Activated CD8-positive, alpha-beta memory T cell treated with anti-CD3 and anti-CD28 coated beads for 36 hours (primary cell): ENCODE results near the gene KTN1. TPM values are rescaled to one million over a fixed set of nuclear protein-coding genes. Genes with fewer than 3 reads are reported as not detected.

ENCODE experiments used
- CTCF ChIA-PET: fragments of 350-600 bp; sonication (Branson Sonifier 250); formaldehyde crosslinking; loops from one replicate; lab custom pipeline; 2021; ENCODE audit warnings: antibody characterized with exemption; lab: Charles Lee
- POLR2A ChIA-PET: fragments of 350-600 bp; sonication (Branson Sonifier 250); formaldehyde crosslinking; loops from one replicate; lab custom pipeline; 2021; ENCODE audit warnings: antibody characterized with exemption; lab: Charles Lee
- total RNA-seq, 2 experiments: library from RNA; stranded (reverse); gene quantifications; one replicate each; pipeline ENCODE4 v1.2.3, GENCODE V29; 2021

The KTN1 gene
- total RNA-seq, 2 experiments from 2014 or later, result 139 to 142 TPM

DNA sequence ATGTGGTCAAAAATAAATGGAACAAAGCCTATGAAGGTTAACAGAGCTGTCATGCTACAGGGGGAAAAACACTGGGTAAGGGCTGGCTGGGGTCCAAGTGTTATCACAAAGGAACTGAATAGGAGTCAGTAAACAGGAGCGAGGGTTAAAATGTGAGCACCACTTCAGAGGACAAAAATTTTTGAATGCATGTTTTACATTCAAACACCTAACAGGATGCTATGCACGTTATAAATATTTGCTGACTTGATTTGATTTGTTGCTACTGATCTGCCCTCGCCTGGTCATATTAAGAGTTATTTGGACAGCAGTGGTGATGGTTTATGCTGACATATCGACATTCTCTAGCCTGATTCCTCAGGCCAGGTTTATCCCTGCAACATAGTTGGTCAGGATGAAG is 7.4 kb upstream of the KTN1 start:
- POLR2A ChIA-PET, result no interaction called here
- CTCF ChIA-PET, result no interaction called here

DNA sequence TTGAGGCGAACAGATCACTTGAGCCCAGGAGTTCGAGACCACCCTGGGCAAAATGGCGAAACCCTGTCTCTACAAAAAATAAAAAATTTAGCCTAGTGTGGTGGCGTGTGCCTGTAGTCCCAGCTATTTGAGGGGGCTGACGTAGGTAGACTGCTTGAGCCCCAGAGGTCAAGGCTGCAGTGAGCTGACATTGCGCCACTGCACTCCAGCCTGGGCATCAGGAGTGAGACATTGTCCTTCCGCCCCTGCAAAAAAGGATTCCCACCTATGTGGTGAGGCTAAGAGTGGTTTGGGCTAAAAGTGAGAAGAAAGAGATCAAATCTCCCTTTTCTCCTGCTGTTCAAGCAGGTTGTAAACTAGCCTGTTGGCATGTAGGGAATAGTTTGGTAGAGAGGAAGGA is 5.0 kb upstream of the KTN1 start:
- POLR2A ChIA-PET, result no interaction called here
- CTCF ChIA-PET, result no interaction called here

DNA sequence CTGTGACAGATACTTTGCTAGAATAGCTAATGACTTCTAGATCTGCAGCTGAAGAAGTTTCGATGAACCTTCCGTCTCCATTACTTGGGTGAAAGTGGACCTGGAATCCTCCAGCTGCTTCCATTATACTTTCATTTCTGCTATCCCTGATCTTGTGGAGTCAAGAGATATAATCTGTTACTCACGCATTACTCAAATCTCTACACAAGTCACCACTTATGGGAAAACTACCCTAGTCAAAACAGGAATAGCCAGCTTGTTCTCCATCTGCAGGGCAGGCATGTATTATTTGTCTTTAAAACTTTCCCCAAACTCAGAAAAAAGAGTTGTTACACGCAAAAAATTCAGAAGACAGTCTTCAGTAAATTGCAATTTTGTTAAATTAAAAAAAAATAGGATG is 2.8 kb upstream of the KTN1 start:
- CTCF ChIA-PET, result no interaction called here
- POLR2A ChIA-PET, result interaction anchor here (0.8 kb wide), 1 partner anchor 306 kb away, joined by 3 read pairs; no protein-coding TSS in a partner anchor

DNA sequence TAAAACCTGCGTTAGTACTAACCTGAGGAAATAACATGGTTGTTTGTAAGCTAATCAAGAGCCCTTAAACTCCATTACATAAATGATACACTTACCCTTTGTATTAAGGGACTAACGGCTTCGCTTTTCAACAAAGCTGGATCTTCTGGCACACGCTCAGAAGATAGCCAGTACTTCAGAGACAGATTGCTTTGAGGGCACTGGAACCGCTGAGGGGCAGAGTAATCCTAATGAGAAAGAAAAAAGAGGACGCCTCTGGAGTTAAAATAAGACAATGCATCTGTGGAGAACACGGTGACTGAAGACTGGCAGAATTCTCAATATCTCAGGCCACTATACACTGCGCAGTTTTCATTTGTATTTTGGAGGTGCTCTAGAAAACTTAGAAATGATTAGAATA is 1.5 kb upstream of the KTN1 start:
- ChIA-PET CTCF (interaction anchor here (0.7 kb wide), 1 partner anchor 144 kb away, joined by 3 read pairs; no protein-coding TSS in a partner anchor), POLR2A (interaction anchor here (0.9 kb wide), 1 partner anchor 229 kb away, joined by 7 read pairs; no protein-coding TSS in a partner anchor)

DNA sequence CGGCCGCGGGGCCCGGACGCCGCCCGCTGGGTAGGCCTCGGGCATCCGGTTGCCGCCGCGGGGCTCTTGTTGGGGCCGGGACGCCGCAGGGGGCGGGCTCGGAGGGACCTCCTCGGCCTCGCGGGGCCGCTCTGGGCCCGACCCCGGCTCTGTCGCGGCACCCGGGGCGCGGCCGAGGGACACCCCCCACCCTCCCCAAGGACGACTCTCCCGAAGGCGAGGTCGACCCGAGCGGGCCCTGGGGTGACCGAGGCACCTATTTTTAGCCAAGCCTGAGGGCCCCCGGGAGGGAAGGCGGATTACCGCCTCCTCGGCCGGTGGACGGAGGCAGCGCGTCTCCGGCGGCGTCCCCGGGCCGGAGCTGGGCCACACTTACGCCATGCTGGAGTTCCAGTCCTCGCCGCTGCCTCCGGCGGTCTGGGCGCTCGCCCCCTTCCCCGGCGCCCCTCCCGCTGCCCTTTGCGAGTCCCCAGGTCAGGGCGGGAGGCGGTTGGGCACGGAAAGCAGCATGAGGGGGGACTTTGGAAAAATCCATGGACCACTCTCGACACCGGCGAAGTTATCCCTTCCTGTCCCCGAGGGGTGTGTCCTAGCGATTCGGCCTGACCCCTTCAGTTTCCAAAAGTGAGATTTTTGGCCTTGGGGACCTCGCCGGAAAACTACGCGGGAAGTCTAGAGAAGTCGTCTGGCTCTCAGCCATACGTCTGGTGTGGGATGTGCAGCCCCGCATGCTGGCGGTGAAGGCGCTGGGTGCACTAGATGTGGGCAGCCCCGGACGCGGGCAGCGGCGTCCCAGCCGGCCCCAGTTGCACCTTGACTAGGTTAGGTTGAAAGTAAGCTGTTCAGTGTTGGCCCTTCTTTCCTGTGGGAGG is 699 bp downstream of the KTN1 start:
- ChIA-PET POLR2A (interaction anchor here (0.5 to 0.8 kb wide), 3 partner anchors 41 to 247 kb away, joined by 3 read pairs; no protein-coding TSS in a partner anchor), CTCF (interaction anchor here (1.2 kb wide), 1 partner anchor 17 kb away, joined by 3 read pairs; no protein-coding TSS in a partner anchor)

DNA sequence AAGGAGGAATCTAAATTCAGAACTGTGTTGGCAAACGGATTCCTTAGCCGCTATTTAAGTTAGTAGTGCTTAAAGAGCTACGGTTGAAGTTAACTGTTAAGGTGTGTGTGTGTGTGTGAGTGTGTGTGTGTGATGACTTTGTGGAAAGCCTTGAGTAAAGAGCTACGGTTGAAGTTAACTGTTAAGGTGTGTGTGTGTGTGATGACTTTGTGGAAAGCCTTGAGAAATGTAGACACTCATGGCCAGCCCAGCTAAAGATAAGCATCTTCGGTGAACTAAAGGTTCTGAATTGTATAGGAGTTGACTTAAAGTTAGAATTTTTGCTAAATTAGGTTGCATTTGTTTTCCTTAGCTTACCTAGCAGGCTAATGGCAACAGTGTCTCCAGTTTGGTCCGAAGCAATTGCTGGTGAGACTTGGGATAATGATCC is 1.4 kb downstream of the KTN1 start:
- ChIA-PET CTCF (interaction anchor here (1.2 kb wide), 1 partner anchor 16 kb away, joined by 3 read pairs; no protein-coding TSS in a partner anchor), POLR2A (interaction anchor here (0.5 to 0.8 kb wide), 3 partner anchors 41 to 248 kb away, joined by 3 read pairs; no protein-coding TSS in a partner anchor)

DNA sequence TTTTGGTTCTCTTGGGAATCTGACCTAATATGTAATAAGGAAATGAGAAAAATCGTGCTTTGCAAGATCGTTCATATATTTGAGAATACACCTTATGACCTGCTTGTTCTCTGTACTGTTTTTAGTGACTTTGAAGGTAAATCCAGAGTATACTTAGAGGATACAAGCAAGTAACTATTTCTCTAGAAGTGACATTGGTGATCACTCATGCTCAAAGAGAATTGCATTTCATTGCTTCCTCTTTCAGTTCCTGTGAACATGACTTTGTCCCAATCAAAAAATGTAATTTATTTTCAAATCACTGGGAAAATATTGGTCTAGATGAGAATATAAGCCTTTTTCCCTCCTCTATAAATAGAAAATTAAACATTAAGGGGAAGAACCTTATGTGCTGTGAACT is 2.7 kb downstream of the KTN1 start:
- POLR2A ChIA-PET, result no interaction called here
- CTCF ChIA-PET, result no interaction called here

DNA sequence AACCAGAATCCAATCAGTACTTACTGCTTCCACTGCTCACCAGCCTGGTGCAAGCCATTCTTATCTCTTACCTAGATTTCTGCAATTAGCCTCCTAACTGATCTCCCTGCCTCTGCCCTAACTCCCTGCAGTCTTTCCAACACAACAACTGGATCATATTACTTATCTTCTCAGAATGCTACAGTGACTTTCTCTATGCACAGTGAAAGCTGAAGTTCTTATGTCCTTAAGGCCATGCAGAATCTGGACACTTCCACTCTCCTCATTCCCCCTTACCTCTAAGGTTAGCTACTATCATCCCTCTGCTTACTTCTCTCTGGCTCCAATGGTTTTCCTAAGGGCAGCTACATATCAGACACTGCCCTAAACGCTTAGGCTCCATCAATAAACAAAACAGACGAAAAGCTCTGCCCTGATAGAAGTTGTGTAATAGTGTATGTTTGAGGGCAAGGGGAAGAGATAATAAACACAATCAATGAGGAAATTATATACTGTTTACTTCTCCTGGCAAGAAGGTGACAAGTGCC is 4.0 kb downstream of the KTN1 start:
- CTCF ChIA-PET, result no interaction called here
- POLR2A ChIA-PET, result no interaction called here

DNA sequence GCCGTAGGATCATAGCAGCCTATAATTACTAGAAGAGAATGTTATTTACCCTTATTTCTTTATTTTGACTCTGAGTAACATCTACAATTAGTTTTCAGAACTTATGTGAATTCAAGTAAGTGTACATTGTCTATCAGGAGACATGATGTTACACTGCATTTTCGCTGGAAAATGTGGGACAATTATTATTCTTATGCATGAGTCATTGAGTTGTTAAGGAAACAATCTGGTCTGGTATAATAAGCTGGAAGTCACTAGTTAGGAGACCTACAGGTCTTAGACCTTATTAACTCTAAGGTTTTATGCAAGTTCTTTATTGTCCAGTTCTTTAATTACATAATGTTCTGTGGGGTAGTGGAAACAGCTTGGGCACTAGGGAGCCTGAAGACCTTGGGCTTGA is 5.8 kb downstream of the KTN1 start:
- ChIA-PET CTCF (interaction anchor here (1.1 kb wide), 1 partner anchor 14 kb away, joined by 4 read pairs; no protein-coding TSS in a partner anchor), POLR2A (no interaction called here)

DNA sequence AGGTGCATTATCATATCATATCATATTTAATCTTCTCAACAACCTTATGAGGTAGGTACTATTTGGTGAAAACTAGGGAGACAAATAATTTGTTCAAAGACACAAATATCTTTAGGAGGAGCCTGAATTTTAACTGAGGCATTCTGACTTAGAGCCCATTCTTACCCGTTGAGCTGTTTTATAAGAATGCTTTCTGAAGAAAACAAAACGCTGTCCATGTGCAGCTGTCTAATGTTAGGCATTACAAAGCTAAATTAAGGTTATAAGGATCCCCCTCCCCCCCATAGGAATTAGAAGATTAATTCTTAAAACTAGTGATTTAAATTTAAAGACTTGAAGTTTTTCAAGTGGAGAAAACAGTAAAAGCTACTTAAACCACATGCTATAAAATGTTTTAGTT is 6.4 kb downstream of the KTN1 start:
- CTCF ChIA-PET, result no interaction called here

DNA sequence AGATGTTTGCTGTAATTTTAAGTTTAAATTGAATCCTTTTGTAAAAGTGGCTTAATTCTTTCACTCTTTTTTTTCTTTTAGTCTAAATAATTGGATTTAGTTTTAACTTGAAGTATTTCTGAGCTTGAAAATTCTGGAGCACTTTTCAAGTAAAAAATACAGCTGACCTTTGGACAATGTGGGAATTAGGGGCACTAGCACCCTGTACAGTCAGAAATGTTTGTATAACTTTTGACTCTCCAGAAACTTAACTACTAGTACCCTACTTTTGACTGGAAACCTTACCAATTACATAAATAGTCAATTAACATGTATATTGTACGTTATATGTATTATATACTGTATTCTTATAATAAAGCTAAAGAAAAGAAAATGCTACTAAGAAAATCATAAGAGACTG is 7.8 kb downstream of the KTN1 start:
- ChIA-PET CTCF (interaction anchor here (1.0 to 1.2 kb wide), 2 partner anchors 8 to 142 kb away, joined by 3 read pairs; no protein-coding TSS in a partner anchor), POLR2A (no interaction called here)

More for the DNA sequence above, 6.4 kb downstream of the KTN1 start:
- POLR2A ChIA-PET, result interaction anchor here (0.7 kb wide), 1 partner anchor 225 kb away, joined by 4 read pairs; no protein-coding TSS in a partner anchor

DNA sequence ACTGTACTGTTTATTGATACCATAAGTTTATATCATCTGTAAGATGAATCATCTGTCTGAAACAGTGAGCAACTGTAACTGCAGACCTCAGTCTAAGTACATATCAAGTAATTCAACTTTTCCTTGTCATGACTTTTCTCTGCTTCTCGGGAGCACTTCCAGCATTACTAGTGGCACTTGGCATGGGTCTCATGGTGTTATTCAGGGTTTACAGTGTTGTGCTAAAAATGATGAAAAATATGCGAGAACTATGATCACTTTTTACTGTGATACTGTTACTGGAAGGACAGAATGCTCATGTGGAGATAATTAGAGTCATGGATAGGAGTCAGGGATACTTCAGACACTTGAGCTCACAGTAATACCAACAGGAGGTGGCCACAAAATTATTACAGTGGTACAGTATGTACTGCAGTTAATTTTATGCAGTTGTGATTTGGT is 8.3 kb downstream of the KTN1 start:
- CTCF ChIA-PET, result interaction anchor here (1.2 kb wide), 1 partner anchor 142 kb away, joined by 3 read pairs; no protein-coding TSS in a partner anchor
- POLR2A ChIA-PET, result no interaction called here

DNA sequence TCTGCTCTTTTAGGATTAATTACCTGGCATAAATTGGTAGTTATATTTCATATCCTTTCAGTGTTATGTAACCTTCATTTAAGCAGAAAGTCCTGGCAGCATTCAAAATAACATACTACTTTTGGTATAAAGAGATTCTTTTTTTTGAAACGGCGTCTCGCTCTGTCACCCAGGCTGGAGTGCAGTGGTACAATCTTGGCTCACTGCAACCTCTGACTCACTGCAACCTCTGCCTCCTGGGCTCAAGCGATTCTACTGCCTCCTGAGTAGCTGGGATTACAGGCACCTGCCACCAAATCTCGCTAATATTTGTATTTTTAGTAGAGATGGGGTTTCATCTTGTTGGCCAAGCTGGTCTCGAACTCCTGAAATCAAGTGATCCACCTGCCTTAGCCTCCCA is 9.2 kb downstream of the KTN1 start:
- ChIA-PET CTCF (no interaction called here), POLR2A (no interaction called here)

DNA sequence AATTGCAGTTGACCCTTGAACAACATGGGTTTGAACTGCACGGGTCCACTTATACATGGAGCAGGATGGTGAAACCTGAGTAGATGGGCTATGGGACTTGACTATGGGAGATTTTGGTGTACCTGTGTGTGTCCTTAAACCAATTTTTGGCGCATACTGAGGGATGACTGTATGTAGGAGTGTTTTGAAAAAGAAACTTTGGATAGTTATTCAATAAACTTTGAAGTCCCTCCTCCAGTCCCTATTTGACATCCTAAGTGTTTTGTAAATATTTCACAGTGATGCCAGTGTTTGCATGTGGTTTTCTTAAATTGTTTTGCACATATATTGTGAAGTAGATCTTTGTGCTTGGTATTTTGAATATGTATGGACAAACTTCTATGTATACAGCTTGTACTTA is 12.4 kb downstream of the KTN1 start:
- ChIA-PET CTCF (no interaction called here), POLR2A (no interaction called here)

DNA sequence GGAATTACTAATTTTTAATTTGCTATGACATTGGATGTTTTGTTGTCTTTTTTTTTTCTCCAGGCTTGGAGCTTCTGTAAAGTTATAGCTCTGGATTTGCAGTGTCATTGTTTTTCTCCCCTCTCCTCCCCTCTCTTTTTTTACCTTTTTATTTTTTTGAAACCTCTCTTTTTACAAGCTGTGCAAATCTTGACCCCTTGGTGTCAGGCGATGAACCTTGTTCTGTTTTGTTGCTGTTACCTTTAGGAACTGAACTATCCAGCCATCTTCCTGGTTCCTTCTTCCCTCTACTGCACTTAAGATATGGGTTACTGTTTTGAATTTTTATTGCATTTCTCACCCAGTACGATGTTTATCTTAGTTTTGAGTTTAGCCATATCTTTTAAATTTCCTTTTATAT is 13.7 kb downstream of the KTN1 start:
- CTCF ChIA-PET, result no interaction called here
- POLR2A ChIA-PET, result no interaction called here

DNA sequence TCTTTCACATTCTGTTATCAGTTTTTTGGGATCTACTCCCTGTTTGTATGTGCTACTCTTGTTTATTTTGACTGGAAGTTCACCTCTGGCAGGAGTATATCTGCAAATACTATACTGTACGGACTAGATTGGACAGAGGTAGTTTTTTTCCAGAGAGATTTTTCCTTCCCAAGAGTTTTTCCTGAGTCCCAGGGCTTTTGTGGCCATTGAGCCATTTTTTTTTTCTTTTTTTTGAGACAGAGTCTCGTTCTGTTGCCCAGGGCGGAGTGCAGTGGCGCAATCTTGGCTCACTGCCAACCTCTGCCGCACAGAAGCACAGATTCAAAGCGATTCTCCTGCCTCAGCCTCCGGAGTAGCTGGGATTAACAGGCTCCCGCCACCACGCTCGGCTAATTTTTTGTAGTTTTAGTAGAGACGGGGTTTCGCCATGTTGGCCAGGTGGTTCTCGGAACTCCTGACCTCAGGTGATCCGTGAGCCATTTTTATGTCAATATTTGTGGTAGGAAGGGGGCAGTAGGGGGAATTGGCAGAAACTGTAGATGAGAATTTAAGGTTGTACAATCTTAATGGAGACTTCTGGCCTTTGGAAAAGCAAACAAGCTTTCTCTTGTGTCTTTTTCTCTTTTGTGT is 19.4 kb downstream of the KTN1 start:
- ChIA-PET POLR2A (no interaction called here), CTCF (interaction anchor here (1.1 kb wide), 1 partner anchor 14 kb away, joined by 4 read pairs; no protein-coding TSS in a partner anchor)

DNA sequence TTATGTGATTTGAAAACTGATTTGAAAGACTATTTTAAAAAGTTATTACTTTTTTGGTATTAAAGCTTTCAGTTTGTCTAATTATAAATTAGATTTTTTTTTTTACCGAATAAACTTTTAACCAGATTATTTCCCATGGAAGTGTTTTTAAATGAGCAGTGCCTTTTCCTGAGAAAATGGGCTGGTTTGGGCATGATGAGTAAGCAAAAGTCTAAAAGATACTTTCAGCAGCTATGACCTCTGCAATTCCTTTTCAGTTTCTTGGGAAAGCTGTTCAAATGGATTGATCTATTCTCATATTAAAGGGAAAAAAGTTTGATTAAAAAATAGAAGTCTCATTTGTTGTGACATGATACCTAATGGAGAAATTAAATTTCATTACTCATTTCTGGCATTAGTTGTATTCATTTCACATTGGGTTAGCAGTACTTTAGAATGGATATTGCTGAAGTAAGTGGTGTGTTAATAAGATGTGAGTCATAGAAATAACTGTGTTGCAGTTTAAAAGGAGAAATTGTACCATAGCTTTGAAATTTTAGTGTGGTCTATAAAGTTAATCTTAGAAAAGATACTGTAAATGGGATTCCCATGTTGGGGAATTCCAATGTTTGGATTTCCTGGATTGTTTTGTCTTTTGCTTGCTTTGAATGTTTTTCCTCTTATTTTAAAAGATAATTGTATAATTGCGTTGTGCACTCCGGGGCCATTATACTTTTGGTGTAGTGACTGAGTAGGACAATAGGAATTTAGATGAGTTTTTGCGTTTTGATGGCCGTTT is 21.0 kb downstream of the KTN1 start:
- CTCF ChIA-PET, result interaction anchor here (0.8 kb wide), 1 partner anchor 263 kb away, joined by 3 read pairs; no protein-coding TSS in a partner anchor
- POLR2A ChIA-PET, result no interaction called here

DNA sequence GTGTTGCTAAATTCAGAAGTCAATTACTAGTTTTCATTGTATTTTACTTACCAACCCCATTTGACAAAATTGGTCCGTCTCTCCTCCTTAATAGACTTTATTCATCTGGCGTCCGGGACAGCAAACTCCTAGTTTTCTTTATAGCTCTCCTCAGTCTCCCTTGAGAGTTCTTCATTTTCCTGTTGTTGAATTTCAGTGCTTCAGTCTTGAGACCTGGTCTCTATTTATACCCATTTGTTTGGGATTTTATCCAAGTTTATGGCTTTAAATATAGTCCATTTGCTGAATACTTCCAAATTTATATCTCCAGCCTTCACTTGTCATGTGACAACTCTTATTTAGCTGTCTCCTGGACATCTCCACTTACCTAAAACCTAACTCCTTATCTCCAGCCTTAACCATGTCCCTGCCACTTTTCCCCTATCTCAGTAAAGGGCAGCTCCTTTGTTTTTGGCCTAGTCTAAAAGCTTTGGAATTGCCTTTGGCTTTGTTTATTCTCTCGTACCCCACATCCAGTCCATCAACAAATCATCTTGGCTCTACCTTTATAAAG is 23.5 kb downstream of the KTN1 start:
- ChIA-PET CTCF (interaction anchor here (1.3 kb wide), 1 partner anchor 157 kb away, joined by 5 read pairs; no protein-coding TSS in a partner anchor), POLR2A (no interaction called here)
